H1 (cell line): ENCODE results near the gene PCBP1.

Source experiments
- CEBPB ChIP-seq: IDR thresholded peaks from 2 replicates; pipeline ENCODE4 v1.6.1; 2012; ENCODE audit warnings: low read depth, low read length
- EP300 ChIP-seq, 2 experiments: IDR thresholded peaks; 1 replicate in 1 of 2; 2 replicates in 1 of 2; pipeline ENCODE4 v1.6.1; 2011 to 2012; ENCODE audit warnings: low read depth in 2 of 2, low read length in 2 of 2, mild to moderate bottlenecking in 2 of 2, borderline replicate concordance in 1 of 2, inconsistent platforms in 1 of 2, moderate library complexity in 1 of 2
- HDAC6 ChIP-seq: IDR thresholded peaks from one replicate; pipeline ENCODE4 v1.7.1; 2012; ENCODE audit warnings: low read depth, mild to moderate bottlenecking, inconsistent platforms, low read length, moderate library complexity
- PHF8 ChIP-seq: fragments of 200-600 bp; sonication (generic); conservative IDR thresholded peaks from 2 replicates; pipeline ENCODE4 v1.7.1; 2012; ENCODE audit warnings: low read depth, mild to moderate bottlenecking, inconsistent platforms, low read length, moderate library complexity
- POLR2A ChIP-seq, 2 experiments: IDR thresholded peaks; 1 replicate in 1 of 2; 2 replicates in 1 of 2; pipeline ENCODE4 v1.6.1; 2011; ENCODE audit warnings: low read depth in 2 of 2, low read length in 2 of 2, mild to moderate bottlenecking in 2 of 2; ENCODE audit errors: control extremely low read depth in 1 of 2
- TEAD4 ChIP-seq: IDR thresholded peaks from 2 replicates; pipeline ENCODE4 v1.6.1; 2012; ENCODE audit warnings: low read depth, low read length, inconsistent platforms, mixed read lengths
- TF ChIP-seq, protein P1 (sequence below): IDR thresholded peaks from 2 replicates; pipeline ENCODE4 v1.6.1; 2012; ENCODE audit warnings: low read length, inconsistent platforms

DNA sequence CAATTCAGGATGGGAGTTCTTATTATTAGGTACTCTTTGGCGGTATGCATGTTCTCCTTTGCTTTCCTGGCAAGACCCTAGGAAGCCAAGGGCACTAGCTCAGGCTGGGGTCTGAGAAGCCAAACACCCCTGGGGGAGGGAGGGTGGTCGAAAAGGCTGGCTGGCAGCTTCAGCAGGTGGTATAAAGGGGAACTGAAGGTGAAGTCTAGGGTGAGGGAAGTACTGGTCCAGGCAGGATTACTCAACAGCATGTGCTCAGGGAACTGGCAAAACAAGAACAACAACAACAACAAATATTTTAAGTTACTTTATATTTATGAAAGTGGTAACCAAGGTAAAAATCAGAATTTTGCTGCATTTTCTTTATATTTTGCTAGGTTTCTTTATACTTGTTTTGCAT is 40.7 kb upstream of the PCBP1 start:
- TF ChIP-seq TEAD4 (no peak), CEBPB (no peak), EP300 (IDR thresholded peaks at IDR 0.05; ENCODE audit: borderline replicate concordance in 1 of 2, low read depth in 2 of 2, low read length in 2 of 2) (no peak), POLR2A (IDR thresholded peaks at IDR 0.05; ENCODE audit: control extremely low read depth in 1 of 2, low read depth in 2 of 2, low read length in 2 of 2) (no peak), PHF8 (no peak), HDAC6 (no peak)
- TF ChIP-seq, protein P1, sequence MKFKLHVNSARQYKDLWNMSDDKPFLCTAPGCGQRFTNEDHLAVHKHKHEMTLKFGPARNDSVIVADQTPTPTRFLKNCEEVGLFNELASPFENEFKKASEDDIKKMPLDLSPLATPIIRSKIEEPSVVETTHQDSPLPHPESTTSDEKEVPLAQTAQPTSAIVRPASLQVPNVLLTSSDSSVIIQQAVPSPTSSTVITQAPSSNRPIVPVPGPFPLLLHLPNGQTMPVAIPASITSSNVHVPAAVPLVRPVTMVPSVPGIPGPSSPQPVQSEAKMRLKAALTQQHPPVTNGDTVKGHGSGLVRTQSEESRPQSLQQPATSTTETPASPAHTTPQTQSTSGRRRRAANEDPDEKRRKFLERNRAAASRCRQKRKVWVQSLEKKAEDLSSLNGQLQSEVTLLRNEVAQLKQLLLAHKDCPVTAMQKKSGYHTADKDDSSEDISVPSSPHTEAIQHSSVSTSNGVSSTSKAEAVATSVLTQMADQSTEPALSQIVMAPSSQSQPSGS, result no peak
